GM19324 (cell line): Measurements from ENCODE around the gene AMPH.
"Not testable (repeated sequence)": the region's sequence is repeated elsewhere in the genome, so short reads cannot be mapped to it uniquely, and the experiment has no call there.

ENCODE experiments used
- ATAC-seq: cut with Tn5 transposase; IDR thresholded peaks from one replicate; pipeline ENCODE4 v1.9.1; 2021; ENCODE audit warnings: mild to moderate bottlenecking, moderate library complexity; ENCODE audit not compliant: unreplicated experiment, low FRiP score

Gene AMPH

GRCh38 chr7:38629651-38630510 is 1.3 kb downstream of the AMPH start:
- ATAC-seq, result no peak

- no peak for ATAC-seq
Observed at GRCh38 chr7:38628630-38629385, 2.4 kb downstream of the AMPH start.

GRCh38 chr7:38625866-38626265 is 5.3 kb downstream of the AMPH start:
- ATAC-seq, result no peak

GRCh38 chr7:38615665-38616064 is 15.5 kb downstream of the AMPH start:
- no peak for ATAC-seq

GRCh38 chr7:38607466-38607865 is 23.7 kb downstream of the AMPH start:
- no peak for ATAC-seq

- no peak for ATAC-seq
Observed at GRCh38 chr7:38600741-38601140, 30.4 kb downstream of the AMPH start.

GRCh38 chr7:38594949-38595348 is 36.2 kb downstream of the AMPH start:
- no peak for ATAC-seq

- ATAC-seq, result no peak
Observed at GRCh38 chr7:38592737-38593288, 38.4 kb downstream of the AMPH start.

GRCh38 chr7:38585572-38586354 is 45.4 kb downstream of the AMPH start:
- ATAC-seq, result no peak

GRCh38 chr7:38584443-38585210 is 46.5 kb downstream of the AMPH start:
- ATAC-seq, result no peak

- no peak for ATAC-seq
Observed at GRCh38 chr7:38580485-38580884, 50.7 kb downstream of the AMPH start.

- ATAC-seq, result no peak
Observed at GRCh38 chr7:38574086-38574485, 57.1 kb downstream of the AMPH start.

GRCh38 chr7:38571620-38572019 is 59.6 kb downstream of the AMPH start:
- not testable (repeated sequence) for ATAC-seq

GRCh38 chr7:38568497-38568896 is 62.7 kb downstream of the AMPH start:
- no peak for ATAC-seq

- ATAC-seq, result no peak
Observed at GRCh38 chr7:38565289-38565688, 65.9 kb downstream of the AMPH start.

- ATAC-seq, result no peak
Observed at GRCh38 chr7:38563741-38564140, 67.4 kb downstream of the AMPH start.

GRCh38 chr7:38561166-38561565 is 70.0 kb downstream of the AMPH start:
- ATAC-seq, result no peak

- no peak for ATAC-seq
Observed at GRCh38 chr7:38558761-38559345, 72.3 kb downstream of the AMPH start.

- ATAC-seq, result no peak
Observed at GRCh38 chr7:38554586-38554985, 76.6 kb downstream of the AMPH start.

GRCh38 chr7:38550836-38551235 is 80.3 kb downstream of the AMPH start:
- ATAC-seq, result no peak
